H1 (cell line): Measurements from ENCODE around the gene DENND2C. TPM values are rescaled to one million over a fixed set of nuclear protein-coding genes. Genes with fewer than 3 reads are reported as not detected.

Source experiments
- CTCF ChIA-PET: fragments of 300-600 bp; sonication (Branson Sonifier 250); formaldehyde crosslinking; loops from one replicate; lab custom pipeline; 2021; ENCODE audit not compliant: partially characterized antibody; lab: Charles Lee
- POLR2A ChIA-PET: fragments of 300-600 bp; sonication (Branson Sonifier 250); formaldehyde crosslinking; loops from one replicate; lab custom pipeline; 2021; ENCODE audit warnings: inconsistent platforms; ENCODE audit not compliant: partially characterized antibody; lab: Charles Lee
- DNase-seq, 2 experiments: peaks; one replicate each; pipeline versions ENCODE4 v3.0.0 to v3.0.0-alpha.2; 2010 to 2022; ENCODE audit warnings: low spot score in 2 of 2, low read depth in 1 of 2, mixed read lengths in 1 of 2
- FAIRE-seq: peaks from 2 replicates; lab custom pipeline; 2011; peaks lifted over from hg19 to GRCh38; lab: Jason Lieb, UNC
- H2AFZ ChIP-seq: 2 replicates; pipeline ENCODE4 v1.8.1; 2012; ENCODE audit warnings: low read length, inconsistent platforms
- H2AK5ac ChIP-seq: 2 replicates; pipeline ENCODE4 v1.6.1; 2013; ENCODE audit warnings: low read depth, low read length
- H2BK120ac ChIP-seq: replicated peaks from 2 replicates; pipeline ENCODE3; 2013; ENCODE audit warnings: low read depth, low read length, inconsistent platforms
- H2BK12ac ChIP-seq: 2 replicates; pipeline ENCODE4 v1.6.1; 2013; ENCODE audit warnings: low read depth, low read length
- H2BK15ac ChIP-seq: 2 replicates; pipeline ENCODE4 v1.6.1; 2013; ENCODE audit warnings: low read length
- H2BK20ac ChIP-seq: 2 replicates; pipeline ENCODE4 v1.6.1; 2013; ENCODE audit warnings: low read length
- H2BK5ac ChIP-seq: 2 replicates; pipeline ENCODE4 v1.6.1; 2013; ENCODE audit warnings: low read depth, low read length
- H3K14ac ChIP-seq: 2 replicates; pipeline ENCODE4 v1.6.1; 2013; ENCODE audit warnings: inconsistent platforms; ENCODE audit not compliant: insufficient read length
- H3K18ac ChIP-seq: 2 replicates; pipeline ENCODE4 v1.6.1; 2013; ENCODE audit warnings: low read length; ENCODE audit errors: extremely low read depth
- H3K23ac ChIP-seq: 2 replicates; pipeline ENCODE4 v1.6.1; 2013; ENCODE audit warnings: inconsistent platforms; ENCODE audit not compliant: insufficient read length
- H3K23me2 ChIP-seq: 2 replicates; pipeline ENCODE4 v1.6.1; 2013; ENCODE audit warnings: low read depth, low read length
- H3K27ac ChIP-seq: 2 replicates; pipeline ENCODE4 v1.6.1; 2011; ENCODE audit warnings: low read depth, low read length, inconsistent platforms
- H3K27me3 ChIP-seq, 4 experiments: replicated peaks in 1 of 4; 1 replicate in 1 of 4; 2 replicates in 3 of 4; pipeline versions ENCODE4 v1.6.1 to v1.8.1; 2011 to 2013; ENCODE audit warnings: low read length in 3 of 4, mild to moderate bottlenecking in 3 of 4, inconsistent platforms in 2 of 4, mixed read lengths in 2 of 4, moderate library complexity in 1 of 4; ENCODE audit not compliant: control insufficient read depth in 3 of 4, insufficient read depth in 3 of 4; ENCODE audit errors: extremely low read depth in 1 of 4
- H3K36me3 ChIP-seq, 4 experiments: 2 replicates each; pipeline versions ENCODE4 v1.6.1 to v1.8.1; 2011 to 2013; ENCODE audit warnings: mild to moderate bottlenecking in 4 of 4, low read length in 3 of 4, moderate library complexity in 2 of 4, control low read depth in 1 of 4, inconsistent platforms in 1 of 4; ENCODE audit not compliant: insufficient read depth in 4 of 4, control insufficient read depth in 2 of 4
- H3K4ac ChIP-seq: replicated peaks from 2 replicates; pipeline ENCODE3; 2013; ENCODE audit warnings: low read length, low read depth, mixed read lengths, inconsistent platforms; ENCODE audit not compliant: insufficient read length
- H3K4me1 ChIP-seq, 4 experiments: replicated peaks in 1 of 4; 1 replicate in 1 of 4; 2 replicates in 3 of 4; pipeline versions ENCODE4 v1.6.1 to v1.8.1; 2011 to 2013; ENCODE audit warnings: low read length in 3 of 4, inconsistent platforms in 2 of 4, mixed read lengths in 1 of 4; ENCODE audit not compliant: insufficient read depth in 4 of 4, control insufficient read depth in 3 of 4
- H3K4me2 ChIP-seq, 2 experiments: 2 replicates each; pipeline versions ENCODE4 v1.6.1 to v1.8.1; 2011 to 2013; ENCODE audit warnings: low read depth in 2 of 2, low read length in 2 of 2, control low read depth in 1 of 2, inconsistent platforms in 1 of 2, mild to moderate bottlenecking in 1 of 2; ENCODE audit not compliant: insufficient read depth in 1 of 2
- H3K4me3 ChIP-seq, 4 experiments: fragments of 200-600, 300-600 bp in 1 of 4; sonication (generic), shearing (Covaris generic), sonication (Bioruptor Twin) in 1 of 4; 2 replicates each; pipeline versions ENCODE4 v1.5.1 to v1.8.1; 2011 to 2016; ENCODE audit warnings: low read length in 4 of 4, low read depth in 3 of 4, control low read depth in 2 of 4, inconsistent platforms in 2 of 4, mild to moderate bottlenecking in 2 of 4, mixed read lengths in 1 of 4, moderate library complexity in 1 of 4; ENCODE audit not compliant: insufficient read depth in 2 of 4; ENCODE audit errors: extremely low read depth in 1 of 4
- H3K56ac ChIP-seq: replicated peaks from 2 replicates; pipeline ENCODE3; 2013; ENCODE audit warnings: low read depth, mild to moderate bottlenecking, mixed read lengths, low read length, inconsistent platforms; ENCODE audit not compliant: insufficient read length
- H3K79me1 ChIP-seq: 2 replicates; pipeline ENCODE4 v1.6.1; 2013; ENCODE audit warnings: low read depth, low read length, control low read depth
- H3K79me2 ChIP-seq, 2 experiments: 2 replicates each; pipeline versions ENCODE4 v1.6.1 to v1.8.1; 2012 to 2013; ENCODE audit warnings: low read length in 2 of 2, mild to moderate bottlenecking in 2 of 2, inconsistent platforms in 1 of 2; ENCODE audit not compliant: insufficient read depth in 2 of 2, control insufficient read depth in 1 of 2
- H3K9ac ChIP-seq, 4 experiments: replicated peaks in 1 of 4; 1 replicate in 1 of 4; 2 replicates in 3 of 4; pipeline versions ENCODE4 v1.6.1 to v1.8.1; 2011 to 2013; ENCODE audit warnings: low read depth in 3 of 4, low read length in 3 of 4, control low read depth in 2 of 4, mild to moderate bottlenecking in 2 of 4, moderate library complexity in 2 of 4, inconsistent platforms in 1 of 4; ENCODE audit errors: extremely low read depth in 1 of 4
- H3K9me3 ChIP-seq, 2 experiments: 2 replicates each; pipeline versions ENCODE4 v1.6.1 to v1.8.1; 2012 to 2013; ENCODE audit warnings: mild to moderate bottlenecking in 2 of 2, moderate library complexity in 2 of 2, control low read depth in 1 of 2, inconsistent platforms in 1 of 2, low read depth in 1 of 2, low read length in 1 of 2, mixed read lengths in 1 of 2; ENCODE audit not compliant: insufficient read depth in 2 of 2
- H4K20me1 ChIP-seq, 2 experiments: replicated peaks in 1 of 2; 2 replicates each; pipeline versions ENCODE3 to v1.8.1; 2011 to 2013; ENCODE audit warnings: inconsistent platforms in 2 of 2, low read length in 2 of 2, mild to moderate bottlenecking in 1 of 2; ENCODE audit not compliant: insufficient read depth in 2 of 2, control insufficient read depth in 1 of 2
- H4K5ac ChIP-seq: 2 replicates; pipeline ENCODE4 v1.6.1; 2013; ENCODE audit warnings: low read length, low read depth, mixed read lengths, inconsistent platforms; ENCODE audit not compliant: insufficient read length
- H4K8ac ChIP-seq: 2 replicates; pipeline ENCODE4 v1.8.0; 2013; ENCODE audit warnings: mild to moderate bottlenecking, moderate library complexity, low read length, inconsistent platforms; ENCODE audit not compliant: insufficient read depth; ENCODE audit errors: extremely low read depth
- H4K91ac ChIP-seq: replicated peaks from 2 replicates; pipeline ENCODE3; 2013; ENCODE audit warnings: low read length, mixed read lengths, inconsistent platforms; ENCODE audit not compliant: insufficient read length
- WGBS, 2 experiments: shearing (Covaris generic) in 1 of 2; methylation state at CpG; one replicate each; pipeline versions ENCODE4 v1.1.6 to v1.1.7; 2013 to 2015; ENCODE audit warnings: low lambda C conversion rate in 2 of 2, mixed read lengths in 2 of 2, inconsistent platforms in 1 of 2, low coverage in 1 of 2, missing lambda C conversion rate in 1 of 2; ENCODE audit not compliant: insufficient replicate concordance in 2 of 2, insufficient coverage in 1 of 2, insufficient read length in 1 of 2; ENCODE audit errors: extremely low coverage in 1 of 2, missing lambda C conversion rate in 1 of 2; 5-methylcytosine and 5-hydroxymethylcytosine counted together
- polyA plus RNA-seq, 7 experiments: library from polyadenylated mRNA; depleted of rRNA in 3 of 7; stranded (reverse) in 5 of 7; unstranded in 2 of 7; fragments of >200 nt in 5 of 7; fragments of 200-250 nt in 2 of 7; gene quantifications; 1 replicate in 5 of 7; 2 replicates in 1 of 7; 4 replicates in 1 of 7; pipeline versions ENCODE4 v1.2.1 to v1.2.3, GENCODE V29; 2011 to 2013; ENCODE audit warnings: missing spikeins in 2 of 7, mixed read lengths in 2 of 7
- total RNA-seq: library from RNA; stranded (reverse); fragmentation: NEBNext Ultra II Directional; extraction: Animal tissue kit (Norgen Biotek cat#: 25700); gene quantifications from 2 replicates; pipeline ENCODE4 v1.2.1, GENCODE V29; 2021

DENND2C gene
- total and polyA plus RNA-seq, 2 of the 8 experiments (the other 6 are each of a cell fraction or from before 2014, with no cell fraction given), result 1.8 to 5.5 TPM

- no peaks in the 10 kb centered on the region for H3K4me1 ChIP-seq
Observed at GRCh38 chr1:114707604-114708003, 37.8 kb upstream of the DENND2C start.

More at GRCh38 chr1:114707604-114708003, 37.8 kb upstream of the DENND2C start:
- H2BK12ac ChIP-seq, result no peak overlapping the region
- no peak overlapping the region for H3K14ac ChIP-seq
- H2BK20ac ChIP-seq, result no peak overlapping the region
- no peak overlapping the region for H3K4me2 ChIP-seq
- H3K27me3 ChIP-seq, result no peaks in the 10 kb centered on the region
- H4K8ac ChIP-seq, result no peak overlapping the region
- H3K4me3 ChIP-seq, result no peak overlapping the region
- H3K18ac ChIP-seq, result no peak overlapping the region
- no peaks in the 10 kb centered on the region for H4K20me1 ChIP-seq
- no peak overlapping the region for H3K27ac ChIP-seq
- H3K79me1 ChIP-seq, result no peaks in the 10 kb centered on the region
- H3K56ac ChIP-seq, result no peak overlapping the region
- no peaks in the 10 kb centered on the region for H3K9me3 ChIP-seq
- H3K36me3 ChIP-seq, result peaks cover 6 to 62% (median 31%) of the 10 kb centered on the region in 4 experiments; a peak in 7 of 8 replicates
- no peak overlapping the region for H2BK120ac ChIP-seq
- 0 out of 4 replicates have a peak, but pooled peaks cover 0 to 2% of the 10 kb centered on the region in 2 experiments for H3K79me2 ChIP-seq
- H4K5ac ChIP-seq, result no peak overlapping the region
- no peak overlapping the region for H3K23ac ChIP-seq
- no peak overlapping the region for H2BK15ac ChIP-seq
- H4K91ac ChIP-seq, result no peak overlapping the region
- H2AFZ ChIP-seq, result no peak overlapping the region
- no peak overlapping the region for H2BK5ac ChIP-seq
- FAIRE-seq (no peak), DNase-seq (no peak)
- no peaks in the 10 kb centered on the region for H3K23me2 ChIP-seq
- ChIA-PET POLR2A (interaction anchor here (1.8 to 7.6 kb wide), 2 partner anchors 9 to 24 kb away, joined by 3 to 54 read pairs; partner anchors contain the start of gene NRAS), CTCF (no interaction called here)
- H2AK5ac ChIP-seq, result no peak overlapping the region
- 94% methylated on average over 2 of the region's 2 CpGs; no CpG with 5 or more reads in 1 of the 2 experiments for WGBS, 2 experiments
- no peak overlapping the region for H3K4ac ChIP-seq
- H3K9ac ChIP-seq, result no peak overlapping the region
